ENCODE data around the gene SMTNL1. TPM values are rescaled to one million over a fixed set of nuclear protein-coding genes. Genes with fewer than 3 reads are reported as not detected.

Gene SMTNL1
- total RNA-seq, 4 donors from 2014 or later: not detected

GRCh38 chr11:57574061-57574460 lies 36.7 kb downstream of the SMTNL1 start:
- Histone ChIP-seq H3K4me1 (peaks cover 0 to 1% (median 0%) of the 10 kb centered on the region in 4 donors), H3K27ac (no peak overlapping the region), H3K9me3 (no peaks in the 10 kb centered on the region), H3K27me3 (no peaks in the 10 kb centered on the region), H3K36me3 (no peaks in the 10 kb centered on the region), H3K4me3 (no peak overlapping the region)
- intact Hi-C loops (cut with DNase I; ENCODE audit: low total_unique reads) (no loop called here), in situ Hi-C loops (cut with MboI; ENCODE audit: low pct_ligation_motif_present in 1 of 4, low pct_unique_long_range_greater_than_20kb in 1 of 4, low sequenced_read_pairs in 3 of 4) (loop anchor here in 2 of 4 donors (5.0 to 25.0 kb wide), 3 partner anchors 61 to 238 kb away; no protein-coding TSS in a partner anchor)
- WGBS, 2 donors (ENCODE audit: low coverage in 1 of 2): 65 to 66% methylated on average over 4 of the region's 4 CpGs
- TF ChIP-seq CTCF (IDR thresholded peaks at IDR 0.05): no peak
- TF ChIP-seq POLR2AphosphoS5 (IDR thresholded peaks at IDR 0.05): no peak
- no peak for TF ChIP-seq POLR2A (IDR thresholded peaks at IDR 0.05)
- no peak for TF ChIP-seq EP300 (IDR thresholded peaks at IDR 0.05; ENCODE audit: low read depth)
- no peak for DNase-seq

DNA sequence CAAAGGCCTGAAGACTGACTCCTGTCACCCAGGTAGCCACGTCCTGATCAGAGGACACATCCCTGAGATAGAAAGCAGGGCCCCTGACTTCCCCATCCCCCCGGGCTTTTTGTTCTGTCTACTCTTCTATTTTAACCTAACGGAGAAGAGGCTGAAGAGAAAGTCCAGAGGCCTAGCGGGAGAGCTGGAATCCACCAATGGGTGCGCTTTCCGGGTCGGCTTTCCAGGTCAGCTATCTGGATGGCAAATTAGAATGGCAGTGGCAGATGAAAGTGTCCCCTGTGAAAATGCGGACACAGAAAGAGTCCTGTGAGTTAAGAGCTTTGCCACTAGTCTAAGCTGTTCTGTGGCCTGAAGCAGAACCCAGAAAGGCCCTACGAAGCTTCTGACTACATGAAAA lies 46.9 kb downstream of the SMTNL1 start:
- Histone ChIP-seq H3K4me1 (no peaks in the 10 kb centered on the region), H3K9me3 (no peaks in the 10 kb centered on the region), H3K36me3 (no peaks in the 10 kb centered on the region), H3K4me3 (no peak overlapping the region), H3K27me3 (no peaks in the 10 kb centered on the region), H3K27ac (no peak overlapping the region)
- TF ChIP-seq POLR2A (IDR thresholded peaks at IDR 0.05) (no peak), CTCF (IDR thresholded peaks at IDR 0.05) (no peak), POLR2AphosphoS5 (IDR thresholded peaks at IDR 0.05) (no peak), EP300 (IDR thresholded peaks at IDR 0.05; ENCODE audit: low read depth) (no peak)
- 87 to 89% methylated on average over 8 to 9 of the region's 9 CpGs for WGBS, 2 donors (ENCODE audit: low coverage in 1 of 2)
- no peak for DNase-seq
- in situ Hi-C loops (cut with MboI; ENCODE audit: low pct_ligation_motif_present in 1 of 4, low pct_unique_long_range_greater_than_20kb in 1 of 4, low sequenced_read_pairs in 3 of 4) (no loop called here), intact Hi-C loops (cut with DNase I; ENCODE audit: low total_unique reads) (no loop called here)

DNA sequence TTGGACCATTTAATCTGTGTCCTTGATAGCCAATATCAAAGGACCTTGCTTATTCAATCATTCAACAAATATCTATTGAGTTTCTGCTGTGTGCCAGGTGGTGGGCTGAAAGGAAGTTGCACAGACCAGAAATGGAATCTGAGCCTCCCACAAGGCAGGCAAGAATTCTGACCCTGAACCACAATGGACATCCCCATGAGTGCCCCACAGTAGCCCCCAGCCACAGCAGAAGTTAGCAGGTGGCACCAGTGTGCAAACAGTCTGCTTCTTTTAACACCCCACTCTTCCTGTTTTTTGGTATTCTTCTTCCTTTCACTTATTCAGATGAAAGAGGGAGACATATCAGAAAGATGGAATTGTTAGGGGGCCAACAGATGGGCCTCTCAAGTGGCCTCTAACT lies 47.9 kb downstream of the SMTNL1 start:
- TF ChIP-seq POLR2AphosphoS5 (IDR thresholded peaks at IDR 0.05) (no peak), POLR2A (IDR thresholded peaks at IDR 0.05) (no peak), CTCF (IDR thresholded peaks at IDR 0.05) (no peak), EP300 (IDR thresholded peaks at IDR 0.05; ENCODE audit: low read depth) (no peak)
- DNase-seq: no peak
- Histone ChIP-seq H3K9me3 (no peaks in the 10 kb centered on the region), H3K4me3 (no peak overlapping the region), H3K36me3 (no peaks in the 10 kb centered on the region), H3K27ac (no peak overlapping the region), H3K27me3 (no peaks in the 10 kb centered on the region), H3K4me1 (no peaks in the 10 kb centered on the region)
- intact Hi-C loops (cut with DNase I; ENCODE audit: low total_unique reads): no loop called here
- in situ Hi-C loops (cut with MboI; ENCODE audit: low pct_ligation_motif_present in 1 of 4, low pct_unique_long_range_greater_than_20kb in 1 of 4, low sequenced_read_pairs in 3 of 4): no loop called here

DNA sequence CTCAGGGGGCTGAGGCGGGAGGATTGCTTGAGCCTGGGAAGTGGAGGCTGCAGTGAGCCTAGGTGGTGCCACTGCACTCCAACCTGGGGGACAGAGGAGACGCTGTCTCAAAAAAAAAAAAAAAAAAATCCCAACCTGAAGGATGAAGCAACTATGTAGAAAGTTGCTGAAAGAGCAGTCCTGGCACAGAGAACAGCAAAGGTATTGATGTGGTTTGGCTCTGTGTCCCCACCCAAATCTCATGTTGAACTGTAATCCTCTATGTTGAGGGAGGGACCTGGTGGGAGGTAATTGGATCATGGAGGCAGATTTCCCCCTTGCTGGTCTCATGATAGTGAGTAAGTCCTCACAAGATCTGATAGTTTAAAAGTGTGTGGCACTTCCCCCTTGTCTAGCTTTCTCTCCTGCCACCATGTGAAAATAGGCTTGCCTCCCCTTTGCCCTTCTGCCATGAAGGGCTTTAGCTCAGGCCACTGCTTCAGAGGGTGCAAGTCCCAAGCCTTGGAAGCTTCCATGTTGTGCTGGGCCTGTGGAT lies 49.4 kb downstream of the SMTNL1 start:
- in situ Hi-C loops (cut with MboI; ENCODE audit: low pct_ligation_motif_present in 1 of 4, low pct_unique_long_range_greater_than_20kb in 1 of 4, low sequenced_read_pairs in 3 of 4) (no loop called here), intact Hi-C loops (cut with DNase I; ENCODE audit: low total_unique reads) (no loop called here)
- Histone ChIP-seq H3K4me3 (no peak overlapping the region), H3K4me1 (no peaks in the 10 kb centered on the region), H3K27ac (no peak overlapping the region), H3K27me3 (no peaks in the 10 kb centered on the region), H3K36me3 (no peaks in the 10 kb centered on the region), H3K9me3 (no peaks in the 10 kb centered on the region)
- WGBS, 2 donors (ENCODE audit: low coverage in 1 of 2): 30 to 53% methylated on average over 2 of the region's 2 CpGs
- no peak for TF ChIP-seq EP300 (IDR thresholded peaks at IDR 0.05; ENCODE audit: low read depth)
- TF ChIP-seq CTCF (IDR thresholded peaks at IDR 0.05): no peak
- no peak for TF ChIP-seq POLR2AphosphoS5 (IDR thresholded peaks at IDR 0.05)
- TF ChIP-seq POLR2A (IDR thresholded peaks at IDR 0.05): no peak
- no peak for DNase-seq
